Measurements from ENCODE around the gene CDX1. TPM values are rescaled to one million over a fixed set of nuclear protein-coding genes. Genes with fewer than 3 reads are reported as not detected.

The CDX1 gene
- total and polyA plus RNA-seq, 5 donors: 0.09 to 0.23 TPM; not detected in 3

DNA sequence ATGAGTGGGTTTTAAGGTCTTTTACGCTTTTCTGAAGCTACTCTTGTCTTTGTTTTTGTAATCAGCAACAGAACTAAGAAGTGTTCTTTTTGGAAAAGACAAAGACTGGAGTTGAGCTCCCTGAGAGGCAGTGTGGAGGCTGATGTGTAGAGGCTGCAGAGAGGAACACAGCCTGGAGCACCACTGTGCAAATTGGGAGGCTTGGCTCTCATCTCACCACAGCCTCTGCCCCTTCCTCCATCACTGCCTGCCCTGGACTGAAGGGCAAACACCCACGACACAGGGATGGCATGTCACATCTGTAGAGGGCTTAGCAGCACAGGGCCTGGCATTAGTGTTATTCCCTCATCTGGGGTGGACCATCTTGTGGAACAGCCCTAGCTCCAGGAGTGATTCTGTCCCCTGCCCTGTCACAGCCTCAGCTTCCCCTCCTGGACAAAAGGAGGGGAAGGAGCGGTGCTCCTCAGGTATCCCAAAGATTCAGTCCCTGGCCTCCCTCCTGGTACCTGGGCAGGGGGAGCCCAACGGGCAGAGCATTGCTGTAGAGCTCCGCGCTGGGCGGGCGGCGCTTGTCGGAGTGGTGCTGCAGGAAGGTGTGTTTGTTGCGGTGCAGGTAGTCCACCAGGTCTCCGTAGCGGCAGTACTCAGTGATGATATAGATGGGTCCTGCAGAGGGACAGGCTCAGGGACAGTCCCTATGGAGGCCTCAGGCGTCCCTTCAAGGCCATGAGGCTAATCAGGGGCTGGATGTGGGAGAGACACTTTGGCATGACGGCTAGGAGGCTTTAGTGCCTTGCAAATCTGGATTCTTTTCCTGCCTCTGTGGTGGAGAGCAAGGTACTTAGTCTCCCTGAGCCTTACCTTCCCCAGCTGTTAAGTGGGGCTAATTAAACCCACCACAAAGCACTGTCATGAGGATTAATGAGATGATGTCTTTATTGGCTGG lies 43.8 kb upstream of the CDX1 start:
- intact Hi-C loops (cut with DNase I): loop anchor here in 1 of 4 donors (10.0 kb wide), 1 partner anchor 232 kb away; the partner anchor contains the start of gene TCOF1
- Histone ChIP-seq H3K9me3 (ENCODE audit: control insufficient read depth, low read length) (no peaks in the 10 kb centered on the region), H3K27ac (ENCODE audit: low read length) (no peak overlapping the region), H3K4me1 (ENCODE audit: control insufficient read depth, insufficient read depth, low read length) (no peaks in the 10 kb centered on the region), H3K27me3 (ENCODE audit: control insufficient read depth, insufficient read depth) (no peaks in the 10 kb centered on the region), H3K4me3 (ENCODE audit: low read length) (no peak overlapping the region)
- WGBS: 91% methylated on average over 15 of the region's 15 CpGs
- DNase-seq: peak in 2 of 3 donors; percentile 35 to 48
- no peak for ATAC-seq

DNA sequence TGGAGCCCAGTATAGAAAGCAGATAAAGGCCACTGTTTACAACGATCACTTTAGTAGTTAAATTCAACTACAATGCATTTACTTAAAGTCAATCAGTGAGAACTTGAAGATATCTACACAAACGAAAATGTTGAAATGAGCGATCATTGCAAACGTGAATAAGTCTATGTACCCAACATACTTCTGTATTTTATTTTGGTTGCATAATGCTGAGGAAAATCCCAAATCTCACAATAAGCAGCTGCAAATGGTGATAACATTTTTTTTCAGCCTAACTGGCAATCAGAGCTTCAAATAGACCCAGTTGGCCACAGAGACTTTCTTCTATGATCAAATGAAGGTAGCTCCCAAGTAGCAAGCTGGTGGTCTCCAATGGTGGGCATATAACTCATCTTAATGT lies 43.0 kb upstream of the CDX1 start:
- no peak overlapping the region for H3K27ac ChIP-seq (ENCODE audit: low read length)
- DNase-seq (no peak), ATAC-seq (no peak)
- no peak overlapping the region for H3K4me3 ChIP-seq (ENCODE audit: low read length)
- intact Hi-C loops (cut with DNase I): loop anchor here in 1 of 4 donors (10.0 kb wide), 1 partner anchor 231 kb away; the partner anchor contains the start of gene TCOF1
- no peaks in the 10 kb centered on the region for H3K4me1 ChIP-seq (ENCODE audit: control insufficient read depth, insufficient read depth, low read length)
- H3K27me3 ChIP-seq (ENCODE audit: control insufficient read depth, insufficient read depth): no peaks in the 10 kb centered on the region
- H3K9me3 ChIP-seq (ENCODE audit: control insufficient read depth, low read length): no peaks in the 10 kb centered on the region
- WGBS: 56% methylated on average over 4 of the region's 4 CpGs

DNA sequence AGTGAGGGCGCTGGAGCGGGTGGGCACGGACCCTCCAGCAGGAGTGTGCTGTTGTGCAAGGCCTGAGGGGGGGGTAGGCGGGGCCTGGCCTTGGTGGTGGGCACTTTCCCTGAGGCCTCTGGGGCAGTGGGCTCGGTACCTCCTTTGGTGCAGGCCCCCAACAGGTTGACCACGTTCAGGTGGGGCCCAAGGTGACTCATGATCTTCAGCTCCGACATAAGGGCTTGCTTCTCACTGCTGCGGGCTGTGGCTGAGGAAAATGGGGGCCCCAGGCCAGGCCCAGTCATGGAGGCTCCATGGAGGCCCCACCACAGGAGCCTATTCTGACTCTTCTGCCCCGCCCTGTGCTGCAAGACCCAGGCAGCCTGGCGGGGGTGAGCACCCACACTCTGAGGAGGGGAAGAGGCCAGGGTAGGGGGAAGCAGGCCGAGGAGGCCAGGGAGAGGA lies 42.4 kb upstream of the CDX1 start:
- no peak overlapping the region for H3K4me3 ChIP-seq (ENCODE audit: low read length)
- no peaks in the 10 kb centered on the region for H3K4me1 ChIP-seq (ENCODE audit: control insufficient read depth, insufficient read depth, low read length)
- 85% methylated on average over 11 of the region's 11 CpGs for WGBS
- H3K27me3 ChIP-seq (ENCODE audit: control insufficient read depth, insufficient read depth): no peaks in the 10 kb centered on the region
- H3K9me3 ChIP-seq (ENCODE audit: control insufficient read depth, low read length): no peaks in the 10 kb centered on the region
- ATAC-seq (peak in 1 of 2 donors; percentile 4), DNase-seq (peak in 2 of 3 donors; percentile 55 to 62)
- H3K27ac ChIP-seq (ENCODE audit: low read length): no peak overlapping the region
- intact Hi-C loops (cut with DNase I): loop anchor here in 1 of 4 donors (10.0 kb wide), 1 partner anchor 231 kb away; the partner anchor contains the start of gene TCOF1

- no peak overlapping the region for H3K4me3 ChIP-seq (ENCODE audit: low read length)
- ATAC-seq (no peak), DNase-seq (peak in 1 of 3 donors; percentile 20)
- H3K9me3 ChIP-seq (ENCODE audit: control insufficient read depth, low read length): no peaks in the 10 kb centered on the region
- H3K27me3 ChIP-seq (ENCODE audit: control insufficient read depth, insufficient read depth): no peaks in the 10 kb centered on the region
- no peaks in the 10 kb centered on the region for H3K4me1 ChIP-seq (ENCODE audit: control insufficient read depth, insufficient read depth, low read length)
- H3K27ac ChIP-seq (ENCODE audit: low read length): no peak overlapping the region
- intact Hi-C loops (cut with DNase I): loop anchor here in 1 of 4 donors (10.0 kb wide), 1 partner anchor 230 kb away; the partner anchor contains the start of gene TCOF1
- 85% methylated on average over 8 of the region's 8 CpGs for WGBS
Observed at GRCh38 chr5:150124596-150124995, 42.0 kb upstream of the CDX1 start.

DNA sequence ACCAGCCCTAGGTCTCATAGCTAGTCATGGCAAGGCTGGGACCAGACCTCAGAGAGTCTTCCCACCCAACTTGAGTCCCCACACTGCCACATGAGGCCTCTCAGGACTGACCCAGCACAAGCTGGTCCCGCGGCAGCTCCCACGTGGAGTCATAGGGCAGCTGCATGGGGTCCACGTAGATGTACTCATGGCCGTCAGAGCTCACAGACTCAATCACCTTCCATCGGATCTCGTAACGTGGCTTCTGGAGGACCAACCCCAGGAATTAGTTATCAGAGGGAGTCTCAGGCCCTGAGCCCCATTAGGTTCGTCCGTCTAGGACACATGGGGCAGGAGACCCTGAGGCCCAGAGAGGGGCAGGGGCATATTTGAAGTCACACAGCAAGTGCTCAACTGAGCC lies 41.2 kb upstream of the CDX1 start:
- ATAC-seq: no peak
- WGBS: 93% methylated on average over 10 of the region's 10 CpGs
- no peaks in the 10 kb centered on the region for H3K4me1 ChIP-seq (ENCODE audit: control insufficient read depth, insufficient read depth, low read length)
- no peak overlapping the region for H3K4me3 ChIP-seq (ENCODE audit: low read length)
- no peak overlapping the region for H3K27ac ChIP-seq (ENCODE audit: low read length)
- no peaks in the 10 kb centered on the region for H3K9me3 ChIP-seq (ENCODE audit: control insufficient read depth, low read length)
- intact Hi-C loops (cut with DNase I): loop anchor here in 1 of 4 donors (10.0 kb wide), 1 partner anchor 229 kb away; the partner anchor contains the start of gene TCOF1
- no peaks in the 10 kb centered on the region for H3K27me3 ChIP-seq (ENCODE audit: control insufficient read depth, insufficient read depth)
- DNase-seq: peak in 1 of 3 donors; percentile 12

- Histone ChIP-seq H3K4me3 (ENCODE audit: low read length) (no peak overlapping the region), H3K9me3 (ENCODE audit: control insufficient read depth, low read length) (no peaks in the 10 kb centered on the region), H3K27ac (ENCODE audit: low read length) (no peak overlapping the region), H3K27me3 (ENCODE audit: control insufficient read depth, insufficient read depth) (no peaks in the 10 kb centered on the region), H3K4me1 (ENCODE audit: control insufficient read depth, insufficient read depth, low read length) (no peaks in the 10 kb centered on the region)
- 83% methylated on average over 10 of the region's 10 CpGs for WGBS
- intact Hi-C loops (cut with DNase I): loop anchor here in 1 of 4 donors (10.0 kb wide), 1 partner anchor 228 kb away; the partner anchor contains the start of gene TCOF1
- no peak for ATAC-seq
- DNase-seq: peak in 2 of 3 donors; percentile 23
Observed at GRCh38 chr5:150126199-150126920, 40.2 kb upstream of the CDX1 start.

GRCh38 chr5:150126921-150127265 lies 39.7 kb upstream of the CDX1 start:
- no peaks in the 10 kb centered on the region for H3K27me3 ChIP-seq (ENCODE audit: control insufficient read depth, insufficient read depth)
- peak in 2 of 3 donors; percentile 28 to 32 for DNase-seq
- no peaks in the 10 kb centered on the region for H3K9me3 ChIP-seq (ENCODE audit: control insufficient read depth, low read length)
- no peak for ATAC-seq
- H3K4me1 ChIP-seq (ENCODE audit: control insufficient read depth, insufficient read depth, low read length): no peaks in the 10 kb centered on the region
- WGBS: 78% methylated on average over 6 of the region's 6 CpGs
- intact Hi-C loops (cut with DNase I): loop anchor here in 1 of 4 donors (10.0 kb wide), 1 partner anchor 228 kb away; the partner anchor contains the start of gene TCOF1
- H3K27ac ChIP-seq (ENCODE audit: low read length): no peak overlapping the region
- no peak overlapping the region for H3K4me3 ChIP-seq (ENCODE audit: low read length)

- H3K9me3 ChIP-seq (ENCODE audit: control insufficient read depth, low read length): no peaks in the 10 kb centered on the region
- H3K4me1 ChIP-seq (ENCODE audit: control insufficient read depth, insufficient read depth, low read length): no peaks in the 10 kb centered on the region
- no peaks in the 10 kb centered on the region for H3K27me3 ChIP-seq (ENCODE audit: control insufficient read depth, insufficient read depth)
- no peak overlapping the region for H3K27ac ChIP-seq (ENCODE audit: low read length)
- DNase-seq: no peak
- ATAC-seq: no peak
- H3K4me3 ChIP-seq (ENCODE audit: low read length): no peak overlapping the region
- intact Hi-C loops (cut with DNase I): loop anchor here in 1 of 4 donors (10.0 kb wide), 1 partner anchor 225 kb away; the partner anchor contains the start of gene TCOF1
- WGBS: 53% methylated on average over 8 of the region's 8 CpGs
Observed at GRCh38 chr5:150129454-150129812, 37.1 kb upstream of the CDX1 start.

DNA sequence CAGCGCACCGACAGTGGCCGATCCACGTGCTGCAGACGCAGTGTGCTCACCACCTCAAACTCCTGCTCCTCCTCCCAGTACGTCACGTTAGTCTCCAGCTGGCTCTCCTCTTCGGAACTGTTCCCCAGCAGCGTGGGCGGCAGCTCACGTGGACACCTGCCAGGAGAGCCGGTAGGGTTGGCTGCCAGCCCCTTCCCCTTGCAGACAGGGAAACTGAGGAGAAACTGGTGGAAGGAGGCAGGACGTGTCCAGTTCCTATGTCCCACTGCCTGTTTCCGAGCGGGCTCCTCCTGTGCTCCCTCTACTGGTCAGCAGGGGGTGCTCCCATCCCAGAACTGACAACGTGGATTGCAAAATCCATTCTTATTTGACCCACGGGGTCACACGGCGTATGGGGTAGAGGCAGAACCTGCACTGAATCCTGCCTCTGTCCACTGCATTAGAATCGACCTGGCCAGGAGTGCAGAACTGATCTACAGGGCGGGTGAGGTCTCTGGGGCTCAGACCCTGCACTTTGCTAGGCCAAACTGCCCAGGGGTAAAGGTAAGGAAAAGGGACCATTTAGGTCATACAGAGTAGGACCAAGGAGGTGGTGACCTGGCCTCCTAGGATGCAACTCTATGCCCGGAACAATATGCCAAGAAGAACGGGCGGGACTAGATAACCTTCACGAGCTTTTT lies 36.6 kb upstream of the CDX1 start:
- no peaks in the 10 kb centered on the region for H3K9me3 ChIP-seq (ENCODE audit: control insufficient read depth, low read length)
- ATAC-seq (peak; percentile 80 to 85), DNase-seq (peak; percentile 77 to 90 (median 90))
- no peaks in the 10 kb centered on the region for H3K4me1 ChIP-seq (ENCODE audit: control insufficient read depth, insufficient read depth, low read length)
- intact Hi-C loops (cut with DNase I): loop anchor here (2.0 to 10.0 kb wide), 3 partner anchors 87 to 225 kb away; partner anchors contain the start of gene TCOF1 (in 1 of the 4)
- no peaks in the 10 kb centered on the region for H3K27me3 ChIP-seq (ENCODE audit: control insufficient read depth, insufficient read depth)
- no peak overlapping the region for H3K27ac ChIP-seq (ENCODE audit: low read length)
- H3K4me3 ChIP-seq (ENCODE audit: low read length): no peak overlapping the region
- 22% methylated on average over 25 of the region's 25 CpGs for WGBS

DNA sequence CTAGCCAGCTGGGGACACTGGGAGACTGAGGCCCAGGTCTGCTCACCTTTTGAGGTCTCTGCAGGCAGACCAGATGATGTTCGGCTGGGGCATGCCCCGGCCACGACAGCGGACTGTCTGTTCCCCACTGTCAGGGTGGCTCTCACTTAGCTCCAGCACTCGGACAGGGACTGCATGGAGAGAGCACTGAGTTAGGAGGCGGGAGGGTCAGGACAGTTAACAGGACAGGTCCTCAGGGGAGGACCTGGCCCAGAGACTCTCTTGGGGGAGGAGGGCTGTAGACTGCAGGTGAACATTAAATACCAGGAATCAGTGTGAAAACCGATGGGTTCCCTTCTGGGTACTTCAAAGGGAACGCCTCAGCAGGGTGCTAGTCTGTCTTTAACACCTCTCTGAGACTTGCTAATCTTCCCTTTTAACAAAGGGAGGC lies 36.1 kb upstream of the CDX1 start:
- ATAC-seq (peak in 1 of 2 donors; percentile 1), DNase-seq (peak in 2 of 3 donors; percentile 37 to 58)
- Histone ChIP-seq H3K9me3 (ENCODE audit: control insufficient read depth, low read length) (no peaks in the 10 kb centered on the region), H3K4me3 (ENCODE audit: low read length) (no peak overlapping the region), H3K27me3 (ENCODE audit: control insufficient read depth, insufficient read depth) (no peaks in the 10 kb centered on the region), H3K27ac (ENCODE audit: low read length) (no peak overlapping the region), H3K4me1 (ENCODE audit: control insufficient read depth, insufficient read depth, low read length) (no peaks in the 10 kb centered on the region)
- intact Hi-C loops (cut with DNase I): loop anchor here (2.0 to 5.0 kb wide), 2 partner anchors 87 to 88 kb away; no protein-coding TSS in a partner anchor
- 78% methylated on average over 8 of the region's 8 CpGs for whole genome bisulfite sequencing

Data from right cardiac atrium (tissue), 5 donors.